Activated CD4-positive, alpha-beta T cell treated with anti-CD3 and anti-CD28 coated beads, Interleukin-2, amount 10 ng/mL, durations not matched to agents 24 days and 14 days (primary cell): Measurements from ENCODE around the gene GNB4. TPM values are rescaled to one million over a fixed set of nuclear protein-coding genes. Genes with fewer than 3 reads are reported as not detected.

Source experiments
- DNase-seq: peaks from one replicate; pipeline ENCODE4 v3.0.0; 2022
- H3K27ac Mint-ChIP-seq: one replicate; pipeline ENCODE4 v1.8.0; 2022; ENCODE audit warnings: mild to moderate bottlenecking, mixed read lengths
- H3K27me3 Mint-ChIP-seq: one replicate; pipeline ENCODE4 v1.8.0; 2022; ENCODE audit warnings: mixed read lengths
- H3K36me3 Mint-ChIP-seq: one replicate; pipeline ENCODE4 v1.8.0; 2022; ENCODE audit warnings: low read depth, mild to moderate bottlenecking, mixed read lengths
- H3K4me1 Mint-ChIP-seq: one replicate; pipeline ENCODE4 v1.8.0; 2021; ENCODE audit warnings: mixed read lengths
- H3K4me3 Mint-ChIP-seq: one replicate; pipeline ENCODE4 v1.8.0; 2022; ENCODE audit warnings: mild to moderate bottlenecking, moderate library complexity, mixed read lengths
- H3K9me3 Mint-ChIP-seq: one replicate; pipeline ENCODE4 v1.8.0; 2021; ENCODE audit warnings: mixed read lengths
- intact Hi-C: fragments of 100-400 bp; cut with micrococcal nuclease; formaldehyde crosslinking; loops from one replicate; pipeline ENCODE4 v1.15.1; 2023
- total RNA-seq: library from RNA; stranded (reverse); gene quantifications from 2 replicates; pipeline ENCODE4 v1.2.3, GENCODE V29; 2022

Gene GNB4
- total RNA-seq, 1 donor from 2014 or later, result 14.0 TPM

DNA sequence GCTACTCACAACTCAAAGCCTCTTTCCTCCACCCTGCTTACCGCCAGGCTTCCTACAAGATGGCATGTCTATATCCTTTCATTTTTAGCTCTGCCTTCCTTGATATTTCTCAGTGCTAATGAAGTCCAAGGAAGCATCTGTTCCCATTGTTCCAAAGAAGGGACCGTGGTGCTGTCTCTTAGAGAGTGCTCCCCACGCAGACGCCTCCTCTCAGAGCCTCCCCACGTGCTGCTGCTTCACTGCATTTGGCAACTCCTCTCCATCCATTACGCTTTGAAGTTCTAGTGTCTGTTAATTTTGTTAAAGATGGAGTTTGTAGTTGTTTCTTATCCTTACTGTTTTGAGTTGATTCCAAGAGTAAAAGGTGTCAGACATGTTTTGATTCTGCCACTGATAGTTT, 26.2 kb downstream of the GNB4 start:
- H3K27me3 Mint-ChIP-seq, result no peaks in the 10 kb centered on the region
- no peaks in the 10 kb centered on the region for H3K9me3 Mint-ChIP-seq
- H3K4me1 Mint-ChIP-seq, result peaks cover 1% of the 10 kb centered on the region
- H3K27ac Mint-ChIP-seq, result no peak overlapping the region
- intact Hi-C loops, result no loop called here
- DNase-seq, result no peak
- peaks cover 11% of the 10 kb centered on the region for H3K36me3 Mint-ChIP-seq
- no peak overlapping the region for H3K4me3 Mint-ChIP-seq

GRCh38 chr3:179421500-179421899, 29.8 kb downstream of the GNB4 start:
- Mint-ChIP-seq H3K27me3 (no peaks in the 10 kb centered on the region), H3K9me3 (no peaks in the 10 kb centered on the region), H3K36me3 (peaks cover 15% of the 10 kb centered on the region), H3K4me1 (no peaks in the 10 kb centered on the region), H3K27ac (no peak overlapping the region), H3K4me3 (no peak overlapping the region)
- intact Hi-C loops, result no loop called here
- DNase-seq, result no peak

- H3K4me3 Mint-ChIP-seq, result no peak overlapping the region
- intact Hi-C loops, result no loop called here
- H3K27me3 Mint-ChIP-seq, result no peaks in the 10 kb centered on the region
- no peaks in the 10 kb centered on the region for H3K9me3 Mint-ChIP-seq
- peaks cover 13% of the 10 kb centered on the region for H3K36me3 Mint-ChIP-seq
- DNase-seq, result no peak
- H3K27ac Mint-ChIP-seq, result no peak overlapping the region
- H3K4me1 Mint-ChIP-seq, result no peaks in the 10 kb centered on the region
Measured at GRCh38 chr3:179418610-179419009, 32.7 kb downstream of the GNB4 start.

- no peaks in the 10 kb centered on the region for H3K4me1 Mint-ChIP-seq
- no peak for DNase-seq
- no peaks in the 10 kb centered on the region for H3K9me3 Mint-ChIP-seq
- no peak overlapping the region for H3K27ac Mint-ChIP-seq
- H3K27me3 Mint-ChIP-seq, result no peaks in the 10 kb centered on the region
- H3K36me3 Mint-ChIP-seq, result peaks cover 10% of the 10 kb centered on the region
- H3K4me3 Mint-ChIP-seq, result no peak overlapping the region
- intact Hi-C loops, result no loop called here
Measured at GRCh38 chr3:179416681-179417080, 34.6 kb downstream of the GNB4 start.

- intact Hi-C loops, result no loop called here
- H3K9me3 Mint-ChIP-seq, result no peaks in the 10 kb centered on the region
Measured at GRCh38 chr3:179415377-179415776, 35.9 kb downstream of the GNB4 start.

DNA sequence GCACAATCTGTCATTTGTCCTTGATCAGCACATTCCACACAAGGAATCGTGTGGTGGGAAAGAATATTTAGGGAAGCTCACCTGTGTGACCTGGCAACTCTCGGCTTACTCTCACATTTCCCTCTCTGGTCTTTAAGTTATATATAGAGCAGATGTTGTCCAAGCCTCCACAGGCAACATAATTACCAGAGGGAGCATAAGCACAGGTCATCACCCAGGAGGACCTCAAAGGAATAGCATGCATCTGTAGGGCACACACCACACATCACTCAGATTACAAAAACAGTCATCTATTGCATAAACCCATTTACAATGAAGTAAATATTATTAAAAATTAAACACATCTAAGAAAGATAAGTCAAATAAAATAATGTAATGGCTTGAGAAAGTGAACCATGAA, 36.5 kb downstream of the GNB4 start:
- intact Hi-C loops, result no loop called here
- Mint-ChIP-seq H3K9me3 (no peaks in the 10 kb centered on the region), H3K27me3 (no peaks in the 10 kb centered on the region), H3K4me1 (no peaks in the 10 kb centered on the region), H3K27ac (no peak overlapping the region), H3K36me3 (peaks cover 10% of the 10 kb centered on the region), H3K4me3 (no peak overlapping the region)
- no peak for DNase-seq

More at GRCh38 chr3:179415377-179415776, 35.9 kb downstream of the GNB4 start:
- H3K27ac Mint-ChIP-seq, result no peak overlapping the region
- H3K4me1 Mint-ChIP-seq, result no peaks in the 10 kb centered on the region
- H3K36me3 Mint-ChIP-seq, result peaks cover 10% of the 10 kb centered on the region
- no peaks in the 10 kb centered on the region for H3K27me3 Mint-ChIP-seq
- no peak overlapping the region for H3K4me3 Mint-ChIP-seq
- DNase-seq, result no peak

DNA sequence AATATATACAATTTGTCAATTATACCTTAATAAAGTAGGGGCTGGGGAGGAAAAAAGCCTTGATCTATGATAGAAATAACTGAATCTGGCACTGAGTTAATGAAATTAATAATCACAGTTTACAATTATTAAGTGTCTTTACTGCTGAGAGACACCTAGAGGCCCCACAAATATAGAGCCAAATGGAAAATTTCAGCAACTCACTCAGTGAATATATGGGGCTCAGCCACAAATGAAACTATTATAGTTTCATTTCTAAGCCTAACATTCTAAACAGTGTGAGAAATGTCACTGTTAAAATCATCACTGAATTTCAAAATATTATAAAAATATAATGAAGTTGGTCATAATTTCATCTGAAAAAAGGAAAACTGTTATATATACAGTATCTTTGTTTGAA, 40.3 kb downstream of the GNB4 start:
- Mint-ChIP-seq H3K4me3 (no peak overlapping the region), H3K27ac (no peak overlapping the region), H3K36me3 (peaks cover 4% of the 10 kb centered on the region), H3K9me3 (no peaks in the 10 kb centered on the region), H3K4me1 (no peaks in the 10 kb centered on the region), H3K27me3 (no peaks in the 10 kb centered on the region)
- intact Hi-C loops, result no loop called here
- DNase-seq, result no peak

DNA sequence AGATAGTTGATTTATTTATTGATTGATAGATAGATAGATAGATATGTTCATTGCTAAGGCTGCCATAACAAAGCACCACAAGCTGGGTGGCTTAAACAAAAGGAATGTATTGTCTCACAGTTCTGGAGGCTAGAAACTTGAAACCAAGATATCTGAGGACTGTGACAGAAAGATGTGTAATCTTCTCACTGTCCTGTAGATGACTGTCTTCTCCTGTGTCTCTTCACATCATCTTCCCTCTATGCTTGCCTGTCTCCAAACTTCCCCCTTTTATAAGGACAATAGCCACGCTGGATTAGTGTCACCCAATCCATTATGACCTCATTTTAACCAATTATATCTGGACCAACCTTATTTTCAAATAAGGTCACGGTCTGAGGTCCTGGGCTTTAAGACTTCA, 40.9 kb downstream of the GNB4 start:
- Mint-ChIP-seq H3K27ac (no peak overlapping the region), H3K4me1 (no peaks in the 10 kb centered on the region), H3K9me3 (no peaks in the 10 kb centered on the region), H3K36me3 (peaks cover 4% of the 10 kb centered on the region), H3K4me3 (no peak overlapping the region), H3K27me3 (no peaks in the 10 kb centered on the region)
- DNase-seq, result no peak
- intact Hi-C loops, result no loop called here

DNA sequence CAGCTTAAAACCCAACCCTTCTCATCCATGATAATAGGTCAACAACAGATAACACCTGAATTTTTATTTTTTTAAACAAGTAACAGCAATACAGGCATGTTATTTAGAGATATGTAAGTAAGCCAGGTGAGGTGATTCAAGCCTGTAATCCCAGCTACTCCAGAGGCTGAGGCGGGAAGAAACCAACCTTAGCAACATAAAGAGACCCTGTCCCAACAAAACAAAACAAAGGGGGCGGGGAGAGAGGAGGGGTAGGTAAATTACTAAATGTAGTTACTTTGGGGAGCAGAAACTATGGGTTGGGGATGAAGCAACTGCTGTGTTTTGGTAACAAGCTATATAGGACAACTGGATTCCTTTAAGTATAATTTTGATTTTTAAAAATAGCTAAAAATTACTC, 47.0 kb downstream of the GNB4 start:
- Mint-ChIP-seq H3K36me3 (peaks cover 24% of the 10 kb centered on the region), H3K4me3 (no peak overlapping the region), H3K27me3 (no peaks in the 10 kb centered on the region), H3K9me3 (no peaks in the 10 kb centered on the region), H3K27ac (no peak overlapping the region), H3K4me1 (no peaks in the 10 kb centered on the region)
- intact Hi-C loops, result no loop called here
- no peak for DNase-seq

DNA sequence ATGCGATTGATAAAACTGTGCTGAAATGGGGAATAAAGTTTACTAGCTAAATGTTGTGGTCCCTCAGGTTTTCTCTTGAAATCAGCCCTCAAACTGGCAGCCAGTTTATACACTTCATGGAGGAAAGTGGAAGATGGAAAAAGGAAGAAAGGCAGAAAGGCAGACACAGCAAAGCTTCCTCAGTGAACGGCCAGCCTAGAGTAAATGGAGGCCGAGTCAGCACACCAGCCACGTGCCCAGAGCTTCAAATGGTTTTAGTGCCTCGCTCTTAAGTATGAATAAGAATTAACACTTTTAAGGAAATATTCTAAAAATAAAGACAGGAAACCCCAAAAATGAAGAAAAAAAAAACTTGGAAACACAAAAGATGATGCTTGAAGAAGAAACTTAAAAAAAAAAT, 48.3 kb downstream of the GNB4 start:
- H3K9me3 Mint-ChIP-seq, result no peaks in the 10 kb centered on the region

GRCh38 chr3:179401561-179401960, 49.7 kb downstream of the GNB4 start:
- intact Hi-C loops, result no loop called here
- H3K4me3 Mint-ChIP-seq, result no peak overlapping the region
- peaks cover 31% of the 10 kb centered on the region for H3K36me3 Mint-ChIP-seq
- H3K27me3 Mint-ChIP-seq, result no peaks in the 10 kb centered on the region
- no peaks in the 10 kb centered on the region for H3K9me3 Mint-ChIP-seq
- no peaks in the 10 kb centered on the region for H3K4me1 Mint-ChIP-seq
- H3K27ac Mint-ChIP-seq, result no peak overlapping the region
- DNase-seq, result no peak

More for the DNA sequence above, 48.3 kb downstream of the GNB4 start:
- H3K4me3 Mint-ChIP-seq, result no peak overlapping the region
- intact Hi-C loops, result no loop called here
- H3K27ac Mint-ChIP-seq, result no peak overlapping the region
- H3K4me1 Mint-ChIP-seq, result no peaks in the 10 kb centered on the region
- H3K36me3 Mint-ChIP-seq, result peaks cover 26% of the 10 kb centered on the region
- no peak for DNase-seq
- H3K27me3 Mint-ChIP-seq, result no peaks in the 10 kb centered on the region

- Mint-ChIP-seq H3K27me3 (no peaks in the 10 kb centered on the region), H3K4me3 (no peak overlapping the region), H3K27ac (no peak overlapping the region), H3K9me3 (no peaks in the 10 kb centered on the region), H3K4me1 (no peaks in the 10 kb centered on the region), H3K36me3 (peaks cover 30% of the 10 kb centered on the region)
- no peak for DNase-seq
- intact Hi-C loops, result no loop called here
Measured at GRCh38 chr3:179398574-179399231, 52.6 kb downstream of the GNB4 start.

DNA sequence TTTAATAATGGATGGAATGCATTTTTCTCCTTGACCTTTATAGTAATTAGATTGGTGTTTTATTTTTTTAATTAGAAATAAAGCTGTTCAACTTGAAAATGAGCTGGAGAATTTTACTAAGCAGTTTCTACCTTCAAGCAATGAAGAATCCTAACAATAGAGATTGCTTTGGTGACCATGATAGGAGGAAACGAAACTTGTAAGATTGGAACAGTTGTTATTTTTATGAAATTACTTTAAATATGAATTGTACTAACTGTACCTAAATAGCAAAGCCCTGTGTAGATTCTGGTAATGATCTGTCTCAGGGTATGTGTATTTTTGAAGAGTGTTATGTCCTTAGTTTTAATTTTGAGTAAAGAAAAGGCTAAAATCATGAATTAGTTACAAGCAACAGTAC, 59.4 kb downstream of the GNB4 start:
- H3K36me3 Mint-ChIP-seq, result peaks cover 36% of the 10 kb centered on the region

GRCh38 chr3:179376474-179376873, 74.8 kb downstream of the GNB4 start:
- no peak for DNase-seq
- peaks cover 41% of the 10 kb centered on the region for H3K36me3 Mint-ChIP-seq
- H3K9me3 Mint-ChIP-seq, result no peaks in the 10 kb centered on the region
- no peak overlapping the region for H3K27ac Mint-ChIP-seq
- intact Hi-C loops, result no loop called here
- H3K4me3 Mint-ChIP-seq, result no peak overlapping the region
- no peaks in the 10 kb centered on the region for H3K27me3 Mint-ChIP-seq
- H3K4me1 Mint-ChIP-seq, result no peaks in the 10 kb centered on the region

More for the DNA sequence above, 59.4 kb downstream of the GNB4 start:
- intact Hi-C loops, result no loop called here
- no peaks in the 10 kb centered on the region for H3K4me1 Mint-ChIP-seq
- H3K9me3 Mint-ChIP-seq, result no peaks in the 10 kb centered on the region
- H3K27ac Mint-ChIP-seq, result no peak overlapping the region
- no peak for DNase-seq
- H3K27me3 Mint-ChIP-seq, result no peaks in the 10 kb centered on the region
- no peak overlapping the region for H3K4me3 Mint-ChIP-seq
